HL-60 (cell line): ENCODE measurements around the gene KAZN.

Source experiments
- GABPA ChIP-seq: IDR thresholded peaks from 2 replicates; pipeline ENCODE4 v1.6.1; 2012; ENCODE audit warnings: low read depth
- POLR2AphosphoS5 ChIP-seq: IDR thresholded peaks from 2 replicates; pipeline ENCODE4 v1.6.1; 2012; ENCODE audit warnings: low read depth
- TF ChIP-seq, protein P1 (sequence below): IDR thresholded peaks from one replicate; pipeline ENCODE4 v1.5.1; 2011; ENCODE audit warnings: low read length, control low read depth, inconsistent platforms; ENCODE audit not compliant: insufficient read depth
- TF ChIP-seq, protein P2 (sequence below): IDR thresholded peaks from 2 replicates; pipeline ENCODE4 v1.6.1; 2012; ENCODE audit warnings: low read depth; ENCODE audit not compliant: insufficient replicate concordance

DNA sequence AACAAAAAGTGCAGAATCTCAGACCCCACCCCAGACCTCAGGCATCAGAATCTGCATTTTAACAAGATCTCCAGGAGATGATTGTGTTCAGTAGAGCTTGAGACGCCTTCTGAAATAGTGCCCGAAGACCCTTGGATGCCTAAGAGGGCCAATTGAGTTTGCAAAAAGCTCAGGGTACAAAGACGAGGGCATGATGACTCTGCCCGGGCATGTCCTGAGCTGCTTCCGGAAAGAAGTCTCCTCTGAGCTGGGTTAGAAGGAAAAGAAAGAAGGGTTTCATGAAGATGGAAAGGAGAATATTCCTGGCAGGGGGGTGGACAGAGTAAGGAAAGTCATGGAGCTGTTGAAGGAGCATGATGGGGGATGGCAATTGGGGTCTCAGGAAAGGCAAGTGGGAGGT is 308.9 kb downstream of the KAZN start:
- TF ChIP-seq, protein P1, sequence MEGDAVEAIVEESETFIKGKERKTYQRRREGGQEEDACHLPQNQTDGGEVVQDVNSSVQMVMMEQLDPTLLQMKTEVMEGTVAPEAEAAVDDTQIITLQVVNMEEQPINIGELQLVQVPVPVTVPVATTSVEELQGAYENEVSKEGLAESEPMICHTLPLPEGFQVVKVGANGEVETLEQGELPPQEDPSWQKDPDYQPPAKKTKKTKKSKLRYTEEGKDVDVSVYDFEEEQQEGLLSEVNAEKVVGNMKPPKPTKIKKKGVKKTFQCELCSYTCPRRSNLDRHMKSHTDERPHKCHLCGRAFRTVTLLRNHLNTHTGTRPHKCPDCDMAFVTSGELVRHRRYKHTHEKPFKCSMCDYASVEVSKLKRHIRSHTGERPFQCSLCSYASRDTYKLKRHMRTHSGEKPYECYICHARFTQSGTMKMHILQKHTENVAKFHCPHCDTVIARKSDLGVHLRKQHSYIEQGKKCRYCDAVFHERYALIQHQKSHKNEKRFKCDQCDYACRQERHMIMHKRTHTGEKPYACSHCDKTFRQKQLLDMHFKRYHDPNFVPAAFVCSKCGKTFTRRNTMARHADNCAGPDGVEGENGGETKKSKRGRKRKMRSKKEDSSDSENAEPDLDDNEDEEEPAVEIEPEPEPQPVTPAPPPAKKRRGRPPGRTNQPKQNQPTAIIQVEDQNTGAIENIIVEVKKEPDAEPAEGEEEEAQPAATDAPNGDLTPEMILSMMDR = no peak
- TF ChIP-seq POLR2AphosphoS5 (no peak), GABPA (no peak)
- TF ChIP-seq, protein P2, sequence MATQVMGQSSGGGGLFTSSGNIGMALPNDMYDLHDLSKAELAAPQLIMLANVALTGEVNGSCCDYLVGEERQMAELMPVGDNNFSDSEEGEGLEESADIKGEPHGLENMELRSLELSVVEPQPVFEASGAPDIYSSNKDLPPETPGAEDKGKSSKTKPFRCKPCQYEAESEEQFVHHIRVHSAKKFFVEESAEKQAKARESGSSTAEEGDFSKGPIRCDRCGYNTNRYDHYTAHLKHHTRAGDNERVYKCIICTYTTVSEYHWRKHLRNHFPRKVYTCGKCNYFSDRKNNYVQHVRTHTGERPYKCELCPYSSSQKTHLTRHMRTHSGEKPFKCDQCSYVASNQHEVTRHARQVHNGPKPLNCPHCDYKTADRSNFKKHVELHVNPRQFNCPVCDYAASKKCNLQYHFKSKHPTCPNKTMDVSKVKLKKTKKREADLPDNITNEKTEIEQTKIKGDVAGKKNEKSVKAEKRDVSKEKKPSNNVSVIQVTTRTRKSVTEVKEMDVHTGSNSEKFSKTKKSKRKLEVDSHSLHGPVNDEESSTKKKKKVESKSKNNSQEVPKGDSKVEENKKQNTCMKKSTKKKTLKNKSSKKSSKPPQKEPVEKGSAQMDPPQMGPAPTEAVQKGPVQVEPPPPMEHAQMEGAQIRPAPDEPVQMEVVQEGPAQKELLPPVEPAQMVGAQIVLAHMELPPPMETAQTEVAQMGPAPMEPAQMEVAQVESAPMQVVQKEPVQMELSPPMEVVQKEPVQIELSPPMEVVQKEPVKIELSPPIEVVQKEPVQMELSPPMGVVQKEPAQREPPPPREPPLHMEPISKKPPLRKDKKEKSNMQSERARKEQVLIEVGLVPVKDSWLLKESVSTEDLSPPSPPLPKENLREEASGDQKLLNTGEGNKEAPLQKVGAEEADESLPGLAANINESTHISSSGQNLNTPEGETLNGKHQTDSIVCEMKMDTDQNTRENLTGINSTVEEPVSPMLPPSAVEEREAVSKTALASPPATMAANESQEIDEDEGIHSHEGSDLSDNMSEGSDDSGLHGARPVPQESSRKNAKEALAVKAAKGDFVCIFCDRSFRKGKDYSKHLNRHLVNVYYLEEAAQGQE = no peak
